SH-SY5Y (cell line): ENCODE results near the gene GARIN6.

Experiments
- GATA2 ChIP-seq: IDR thresholded peaks from 2 replicates; pipeline ENCODE4 v1.6.1; 2011; ENCODE audit warnings: mild to moderate bottlenecking, low read depth, low read length
- GATA3 ChIP-seq: IDR thresholded peaks from 2 replicates; pipeline ENCODE4 v1.6.1; 2011; ENCODE audit warnings: low read depth, mild to moderate bottlenecking, low read length, moderate library complexity

GRCh38 chr12:99620159-99620479 lies 27.4 kb upstream of the GARIN6 start:
- TF ChIP-seq GATA3 (no peak), GATA2 (no peak)
